HG03045 (cell line): Measurements from ENCODE around the gene GUCY1A2.
"Not testable (repeated sequence)": the region's sequence is repeated elsewhere in the genome, so short reads cannot be mapped to it uniquely, and the experiment has no call there.

Source experiments
- ATAC-seq: cut with Tn5 transposase; IDR thresholded peaks from one replicate; pipeline ENCODE4 v1.9.1; 2021; ENCODE audit warnings: mild to moderate bottlenecking, moderate library complexity; ENCODE audit not compliant: unreplicated experiment

Gene GUCY1A2

GRCh38 chr11:106848526-106848925 lies 169.8 kb downstream of the GUCY1A2 start:
- no peak for ATAC-seq

- ATAC-seq, result no peak
Observed at GRCh38 chr11:106842134-106842533, 176.1 kb downstream of the GUCY1A2 start.

GRCh38 chr11:106840947-106841346 lies 177.3 kb downstream of the GUCY1A2 start:
- no peak for ATAC-seq

GRCh38 chr11:106840146-106840545 lies 178.1 kb downstream of the GUCY1A2 start:
- no peak for ATAC-seq

GRCh38 chr11:106834567-106834966 lies 183.7 kb downstream of the GUCY1A2 start:
- ATAC-seq, result no peak

- no peak for ATAC-seq
Observed at GRCh38 chr11:106828976-106829375, 189.3 kb downstream of the GUCY1A2 start.

- no peak for ATAC-seq
Observed at GRCh38 chr11:106828576-106828975, 189.7 kb downstream of the GUCY1A2 start.

GRCh38 chr11:106827687-106828086 lies 190.6 kb downstream of the GUCY1A2 start:
- ATAC-seq, result no peak

GRCh38 chr11:106826558-106826957 lies 191.7 kb downstream of the GUCY1A2 start:
- not testable (repeated sequence) for ATAC-seq

GRCh38 chr11:106821826-106822225 lies 196.4 kb downstream of the GUCY1A2 start:
- ATAC-seq, result no peak

- ATAC-seq, result no peak
Observed at GRCh38 chr11:106821291-106821690, 197.0 kb downstream of the GUCY1A2 start.

GRCh38 chr11:106818443-106818842 lies 199.8 kb downstream of the GUCY1A2 start:
- no peak for ATAC-seq

GRCh38 chr11:106815209-106815608 lies 203.1 kb downstream of the GUCY1A2 start:
- ATAC-seq, result no peak

- ATAC-seq, result no peak
Observed at GRCh38 chr11:106813806-106814205, 204.5 kb downstream of the GUCY1A2 start.

- ATAC-seq, result no peak
Observed at GRCh38 chr11:106794058-106794457, 224.2 kb downstream of the GUCY1A2 start.

- ATAC-seq, result no peak
Observed at GRCh38 chr11:106789406-106789805, 228.9 kb downstream of the GUCY1A2 start.

GRCh38 chr11:106787454-106787853 lies 230.8 kb downstream of the GUCY1A2 start:
- ATAC-seq, result no peak

GRCh38 chr11:106785913-106786650 lies 232.2 kb downstream of the GUCY1A2 start:
- no peak for ATAC-seq

GRCh38 chr11:106777302-106777701 lies 241.0 kb downstream of the GUCY1A2 start:
- ATAC-seq, result not testable (repeated sequence)

- ATAC-seq, result no peak
Observed at GRCh38 chr11:106770489-106771085, 247.7 kb downstream of the GUCY1A2 start.

- no peak for ATAC-seq
Observed at GRCh38 chr11:106765469-106766258, 252.6 kb downstream of the GUCY1A2 start.

GRCh38 chr11:106763501-106763900 lies 254.8 kb downstream of the GUCY1A2 start:
- no peak for ATAC-seq
